22Rv1 (cell line): Measurements from ENCODE around the gene BMS1.

Experiments used
- ZFX ChIP-seq: fragments of 450-650 bp; IDR thresholded peaks from 2 replicates; pipeline ENCODE4 v1.6.1; 2017; ENCODE audit warnings: antibody characterized with exemption, borderline replicate concordance
- TF ChIP-seq, protein P1 (sequence below): fragments of 450-650 bp; IDR thresholded peaks from 2 replicates; pipeline ENCODE4 v1.5.1; 2017; ENCODE audit warnings: mild to moderate bottlenecking

DNA sequence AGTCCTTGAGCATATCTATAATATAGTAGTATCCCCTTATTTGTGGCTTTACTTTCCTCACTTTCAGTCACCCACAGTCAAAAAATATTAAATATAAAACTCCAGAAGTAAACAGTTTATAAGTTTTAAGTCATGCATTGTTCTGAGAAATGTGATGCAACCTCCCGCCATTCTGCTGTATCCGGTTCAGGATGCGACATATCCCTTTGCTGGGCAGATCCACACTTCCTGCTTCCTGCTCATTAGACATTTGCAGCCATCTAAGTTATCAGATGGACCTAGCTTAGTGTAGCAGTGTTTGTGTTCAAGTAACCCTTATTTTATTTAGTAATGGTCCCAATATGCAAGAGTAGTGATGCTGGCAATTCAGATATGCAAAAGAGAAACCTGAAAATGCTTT is 38.9 kb upstream of the BMS1 start:
- TF ChIP-seq, protein P1, sequence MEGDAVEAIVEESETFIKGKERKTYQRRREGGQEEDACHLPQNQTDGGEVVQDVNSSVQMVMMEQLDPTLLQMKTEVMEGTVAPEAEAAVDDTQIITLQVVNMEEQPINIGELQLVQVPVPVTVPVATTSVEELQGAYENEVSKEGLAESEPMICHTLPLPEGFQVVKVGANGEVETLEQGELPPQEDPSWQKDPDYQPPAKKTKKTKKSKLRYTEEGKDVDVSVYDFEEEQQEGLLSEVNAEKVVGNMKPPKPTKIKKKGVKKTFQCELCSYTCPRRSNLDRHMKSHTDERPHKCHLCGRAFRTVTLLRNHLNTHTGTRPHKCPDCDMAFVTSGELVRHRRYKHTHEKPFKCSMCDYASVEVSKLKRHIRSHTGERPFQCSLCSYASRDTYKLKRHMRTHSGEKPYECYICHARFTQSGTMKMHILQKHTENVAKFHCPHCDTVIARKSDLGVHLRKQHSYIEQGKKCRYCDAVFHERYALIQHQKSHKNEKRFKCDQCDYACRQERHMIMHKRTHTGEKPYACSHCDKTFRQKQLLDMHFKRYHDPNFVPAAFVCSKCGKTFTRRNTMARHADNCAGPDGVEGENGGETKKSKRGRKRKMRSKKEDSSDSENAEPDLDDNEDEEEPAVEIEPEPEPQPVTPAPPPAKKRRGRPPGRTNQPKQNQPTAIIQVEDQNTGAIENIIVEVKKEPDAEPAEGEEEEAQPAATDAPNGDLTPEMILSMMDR = no peak
- TF ChIP-seq ZFX = no peak
